ENCODE measurements around the gene GAL3ST2. TPM values are rescaled to one million over a fixed set of nuclear protein-coding genes. Genes with fewer than 3 reads are reported as not detected.
A peak's percentile ranks its signal among the peaks of the same experiment; 100 is the strongest.

Gene GAL3ST2
- total and polyA plus RNA-seq, 4 experiments from 2014 or later, result 0.14 to 0.39 TPM; not detected in 2

- ChIA-PET POLR2A (ENCODE audit: partially characterized antibody) (interaction anchor here (0.7 to 3.2 kb wide), 16 partner anchors 8 to 148 kb away, joined by 3 to 40 read pairs (median 8); partner anchors contain the start of genes ATG4B, DTYMK, ING5 and PDCD1), CTCF (ENCODE audit: partially characterized antibody) (interaction anchor here (0.7 to 6.8 kb wide), 8 partner anchors 8 to 147 kb away, joined by 3 to 36 read pairs (median 4); partner anchors contain the start of genes DTYMK, ING5 and RTP5)
- peak overlapping the region in 1 of 2 donors; percentile 93 for H3K4me3 ChIP-seq (ENCODE audit: low read length in 2 of 2)
- no peaks in the 10 kb centered on the region for H3K36me3 ChIP-seq (ENCODE audit: insufficient read depth, low read length)
- H3K27ac ChIP-seq (ENCODE audit: low read depth, low read length), result peak overlapping the region; percentile 67
- Mint-ChIP-seq H3K27ac (peak overlapping the region; percentile 22 to 90 (median 70)), H3K27me3 (no peaks in the 10 kb centered on the region), H3K36me3 (peaks cover 0 to 1% of the 10 kb centered on the region in 2 donors), H3K9me3 (peaks cover 0 to 2% (median 0%) of the 10 kb centered on the region in 8 donors), H3K4me1 (peaks cover 12 to 48% (median 25%) of the 10 kb centered on the region in 4 donors), H3K4me3 (peak overlapping the region; percentile 46 to 80 (median 64))
- no peaks in the 10 kb centered on the region for H3K9me3 ChIP-seq (ENCODE audit: control insufficient read depth in 1 of 2, low read length in 2 of 2)
- H3K27me3 ChIP-seq (ENCODE audit: insufficient read depth, low read length), result no peaks in the 10 kb centered on the region
- peak in 1 of 5 donors; percentile 52 for DNase-seq
- peaks cover 14% of the 10 kb centered on the region for H3K4me1 ChIP-seq (ENCODE audit: insufficient read depth, low read length)
- intact Hi-C loops (cut with micrococcal nuclease), result loop anchor here (1.0 to 2.0 kb wide), 3 partner anchors 31 to 148 kb away; partner anchors contain the start of genes DTYMK and ING5
Measured at GRCh38 chr2:241733391-241734207, 43.0 kb upstream of the GAL3ST2 start.

- H3K4me1 Mint-ChIP-seq, result peaks cover 16 to 50% (median 28%) of the 10 kb centered on the region in 4 donors
- intact Hi-C loops (cut with micrococcal nuclease), result loop anchor here (1.0 to 2.0 kb wide), 3 partner anchors 32 to 147 kb away; partner anchors contain the start of genes DTYMK and ING5
Measured at GRCh38 chr2:241734208-241734466, 42.5 kb upstream of the GAL3ST2 start.

GRCh38 chr2:241734467-241735208 lies 42.0 kb upstream of the GAL3ST2 start, which contains the start of gene D2HGDH:
TSS of gene D2HGDH (plus strand) at chr2:241734630. CDS start at chr2:241735225, 595 bp downstream.
- intact Hi-C loops (cut with micrococcal nuclease), result loop anchor here (1.0 to 2.0 kb wide), 4 partner anchors 25 to 147 kb away; partner anchors contain the start of genes DTYMK and ING5
- Mint-ChIP-seq H3K4me3 (peak within 1 kb of the TSS; percentile 79 to 89 (median 85)), H3K27me3 (no peaks in the 10 kb centered on the region), H3K27ac (peak within 1 kb of the TSS; percentile 57 to 90 (median 79)), H3K4me1 (peaks cover 16 to 54% (median 30%) of the 10 kb centered on the region in 4 donors), H3K36me3 (peaks cover 0 to 1% of the 10 kb centered on the region in 2 donors), H3K9me3 (peaks cover 0 to 3% (median 0%) of the 10 kb centered on the region in 8 donors)
- Histone ChIP-seq H3K4me3 (ENCODE audit: low read length in 2 of 2) (peak within 1 kb of the TSS; percentile 34 to 93), H3K36me3 (ENCODE audit: insufficient read depth, low read length) (no peaks in the 10 kb centered on the region), H3K27me3 (ENCODE audit: insufficient read depth, low read length) (no peaks in the 10 kb centered on the region), H3K9me3 (ENCODE audit: control insufficient read depth in 1 of 2, low read length in 2 of 2) (no peaks in the 10 kb centered on the region), H3K4me1 (ENCODE audit: insufficient read depth, low read length) (peaks cover 17% of the 10 kb centered on the region), H3K27ac (ENCODE audit: low read depth, low read length) (peak within 1 kb of the TSS; percentile 67)
- ChIA-PET CTCF (ENCODE audit: partially characterized antibody) (interaction anchor here (1.1 to 6.8 kb wide), 6 partner anchors 10 to 146 kb away, joined by 3 to 36 read pairs (median 5); partner anchors contain the start of genes ING5 and RTP5), POLR2A (ENCODE audit: partially characterized antibody) (interaction anchor here (0.8 to 3.2 kb wide), 17 partner anchors 9 to 419 kb away, joined by 3 to 40 read pairs (median 8); partner anchors contain the start of genes ATG4B, DTYMK, HDLBP and ING5)
- DNase-seq, result peak; percentile 89 to 95 (median 91)

More at GRCh38 chr2:241734208-241734466, 42.5 kb upstream of the GAL3ST2 start:
- H3K27me3 Mint-ChIP-seq, result no peaks in the 10 kb centered on the region
- Histone ChIP-seq H3K4me3 (ENCODE audit: low read length in 2 of 2) (peak overlapping the region in 1 of 2 donors; percentile 93), H3K36me3 (ENCODE audit: insufficient read depth, low read length) (no peaks in the 10 kb centered on the region), H3K27ac (ENCODE audit: low read depth, low read length) (peak overlapping the region; percentile 67), H3K27me3 (ENCODE audit: insufficient read depth, low read length) (no peaks in the 10 kb centered on the region), H3K9me3 (ENCODE audit: control insufficient read depth in 1 of 2, low read length in 2 of 2) (no peaks in the 10 kb centered on the region), H3K4me1 (ENCODE audit: insufficient read depth, low read length) (peaks cover 14% of the 10 kb centered on the region)
- H3K4me3 Mint-ChIP-seq, result peak overlapping the region; percentile 27 to 89 (median 64)
- peak overlapping the region in 2 of 7 donors; percentile 70 to 90 for H3K27ac Mint-ChIP-seq
- ChIA-PET CTCF (ENCODE audit: partially characterized antibody) (interaction anchor here (1.0 to 6.8 kb wide), 8 partner anchors 9 to 147 kb away, joined by 3 to 36 read pairs (median 5); partner anchors contain the start of genes ING5 and RTP5), POLR2A (ENCODE audit: partially characterized antibody) (interaction anchor here (0.8 to 3.2 kb wide), 16 partner anchors 8 to 147 kb away, joined by 3 to 40 read pairs (median 8); partner anchors contain the start of genes ATG4B, DTYMK, ING5 and PDCD1)
- peaks cover 0 to 3% (median 0%) of the 10 kb centered on the region in 8 donors for H3K9me3 Mint-ChIP-seq
- no peak for DNase-seq
- peaks cover 0 to 1% of the 10 kb centered on the region in 2 donors for H3K36me3 Mint-ChIP-seq

- Histone ChIP-seq H3K4me1 (ENCODE audit: insufficient read depth, low read length) (peaks cover 31% of the 10 kb centered on the region), H3K4me3 (ENCODE audit: low read length in 2 of 2) (no peak overlapping the region), H3K36me3 (ENCODE audit: insufficient read depth, low read length) (no peaks in the 10 kb centered on the region), H3K27ac (ENCODE audit: low read depth, low read length) (no peak overlapping the region), H3K9me3 (ENCODE audit: control insufficient read depth in 1 of 2, low read length in 2 of 2) (no peaks in the 10 kb centered on the region), H3K27me3 (ENCODE audit: insufficient read depth, low read length) (no peaks in the 10 kb centered on the region)
- CTCF ChIA-PET (ENCODE audit: partially characterized antibody), result interaction anchor here (2.3 to 6.8 kb wide), 2 partner anchors 35 to 143 kb away, joined by 6 to 36 read pairs; partner anchors contain the start of gene ING5
- POLR2A ChIA-PET (ENCODE audit: partially characterized antibody), result interaction anchor here (3.2 kb wide), 1 partner anchor 68 kb away, joined by 16 read pairs; no protein-coding TSS in a partner anchor
- H3K4me1 Mint-ChIP-seq, result peaks cover 20 to 54% (median 36%) of the 10 kb centered on the region in 4 donors
- H3K4me3 Mint-ChIP-seq, result peak overlapping the region; percentile 79 to 89 (median 85)
- peaks cover 0 to 3% (median 0%) of the 10 kb centered on the region in 8 donors for H3K9me3 Mint-ChIP-seq
- H3K27ac Mint-ChIP-seq, result peak overlapping the region; percentile 10 to 85 (median 42)
- H3K36me3 Mint-ChIP-seq, result peaks cover 0 to 1% of the 10 kb centered on the region in 2 donors
- no peaks in the 10 kb centered on the region for H3K27me3 Mint-ChIP-seq
- no peak for DNase-seq
- intact Hi-C loops (cut with micrococcal nuclease), result no loop called here
Measured at GRCh38 chr2:241736111-241736510, 40.5 kb upstream of the GAL3ST2 start.

GRCh38 chr2:241738040-241738686 lies 38.5 kb upstream of the GAL3ST2 start:
- H3K27ac ChIP-seq (ENCODE audit: low read depth, low read length), result no peak overlapping the region
- H3K4me3 ChIP-seq (ENCODE audit: low read length in 2 of 2), result no peak overlapping the region
- no peaks in the 10 kb centered on the region for H3K27me3 ChIP-seq (ENCODE audit: insufficient read depth, low read length)
- no peaks in the 10 kb centered on the region for H3K36me3 ChIP-seq (ENCODE audit: insufficient read depth, low read length)
- H3K4me3 Mint-ChIP-seq, result peak overlapping the region in 2 of 8 donors; percentile 31 to 57
- peaks cover 41% of the 10 kb centered on the region for H3K4me1 ChIP-seq (ENCODE audit: insufficient read depth, low read length)
- peaks cover 0 to 3% (median 0%) of the 10 kb centered on the region in 8 donors for H3K9me3 Mint-ChIP-seq
- CTCF ChIA-PET (ENCODE audit: partially characterized antibody), result interaction anchor here (2.4 kb wide), 1 partner anchor 140 kb away, joined by 9 read pairs; no protein-coding TSS in a partner anchor
- peak overlapping the region in 2 of 7 donors; percentile 47 to 67 for H3K27ac Mint-ChIP-seq
- no peaks in the 10 kb centered on the region for H3K9me3 ChIP-seq (ENCODE audit: control insufficient read depth in 1 of 2, low read length in 2 of 2)
- POLR2A ChIA-PET (ENCODE audit: partially characterized antibody), result interaction anchor here (3.2 kb wide), 1 partner anchor 25 kb away, joined by 19 read pairs; no protein-coding TSS in a partner anchor
- H3K4me1 Mint-ChIP-seq, result peaks cover 21 to 43% (median 33%) of the 10 kb centered on the region in 4 donors
- H3K27me3 Mint-ChIP-seq, result no peaks in the 10 kb centered on the region
- intact Hi-C loops (cut with micrococcal nuclease), result no loop called here
- H3K36me3 Mint-ChIP-seq, result peaks cover 0 to 3% of the 10 kb centered on the region in 2 donors
- DNase-seq, result no peak

- H3K27ac Mint-ChIP-seq, result peak overlapping the region in 1 of 7 donors; percentile 35
- no peak for DNase-seq
- H3K9me3 Mint-ChIP-seq, result peaks cover 0 to 3% (median 0%) of the 10 kb centered on the region in 8 donors
- H3K27me3 Mint-ChIP-seq, result no peaks in the 10 kb centered on the region
- peaks cover 35% of the 10 kb centered on the region for H3K4me1 ChIP-seq (ENCODE audit: insufficient read depth, low read length)
- peaks cover 21 to 41% (median 31%) of the 10 kb centered on the region in 4 donors for H3K4me1 Mint-ChIP-seq
- intact Hi-C loops (cut with micrococcal nuclease), result no loop called here
- peaks cover 0 to 6% of the 10 kb centered on the region in 2 donors for H3K36me3 Mint-ChIP-seq
- no peak overlapping the region for H3K4me3 ChIP-seq (ENCODE audit: low read length in 2 of 2)
- H3K4me3 Mint-ChIP-seq, result no peak overlapping the region
- no peaks in the 10 kb centered on the region for H3K9me3 ChIP-seq (ENCODE audit: control insufficient read depth in 1 of 2, low read length in 2 of 2)
- H3K36me3 ChIP-seq (ENCODE audit: insufficient read depth, low read length), result no peaks in the 10 kb centered on the region
- ChIA-PET POLR2A (ENCODE audit: partially characterized antibody) (interaction anchor here (0.8 to 3.2 kb wide), 3 partner anchors 24 to 129 kb away, joined by 3 to 19 read pairs (median 4); no protein-coding TSS in a partner anchor), CTCF (ENCODE audit: partially characterized antibody) (interaction anchor here (1.3 to 2.4 kb wide), 2 partner anchors 34 to 139 kb away, joined by 3 to 9 read pairs; no protein-coding TSS in a partner anchor)
- no peak overlapping the region for H3K27ac ChIP-seq (ENCODE audit: low read depth, low read length)
- H3K27me3 ChIP-seq (ENCODE audit: insufficient read depth, low read length), result no peaks in the 10 kb centered on the region
Measured at GRCh38 chr2:241739177-241739576, 37.4 kb upstream of the GAL3ST2 start.
